Activated CD8-positive, alpha-beta T cell treated with anti-CD3 and anti-CD28 coated beads for 36 hours (primary cell): ENCODE data around the gene ATP10B. TPM values are rescaled to one million over a fixed set of nuclear protein-coding genes. Genes with fewer than 3 reads are reported as not detected.

Source experiments
- ATAC-seq: fragments of 200-7000 bp; cut with Tn5 transposase; one replicate; pipeline ENCODE4 v1.10.0; 2021; ENCODE audit warnings: mild to moderate bottlenecking, moderate library complexity
- CTCF ChIA-PET: fragments of 350-600 bp; sonication (Branson Sonifier 250); formaldehyde crosslinking; loops from one replicate; lab custom pipeline; 2021; ENCODE audit warnings: antibody characterized with exemption; lab: Charles Lee
- POLR2A ChIA-PET: fragments of 350-600 bp; sonication (Branson Sonifier 250); formaldehyde crosslinking; loops from one replicate; lab custom pipeline; 2021; ENCODE audit warnings: antibody characterized with exemption; lab: Charles Lee
- DNase-seq: peaks from one replicate; pipeline ENCODE4 v3.0.0-alpha.2; 2020
- H3K27ac Mint-ChIP-seq: one replicate; pipeline ENCODE4 v1.8.0; 2021; ENCODE audit warnings: mild to moderate bottlenecking, mixed read lengths
- H3K27me3 Mint-ChIP-seq: one replicate; pipeline ENCODE4 v1.8.0; 2021; ENCODE audit warnings: mixed read lengths
- H3K36me3 Mint-ChIP-seq: one replicate; pipeline ENCODE4 v1.8.0; 2021; ENCODE audit warnings: low read depth, mixed read lengths
- H3K4me1 Mint-ChIP-seq: one replicate; pipeline ENCODE4 v1.8.0; 2021; ENCODE audit warnings: low read depth, mixed read lengths
- H3K4me3 Mint-ChIP-seq: one replicate; pipeline ENCODE4 v1.8.0; 2021; ENCODE audit warnings: mild to moderate bottlenecking, moderate library complexity, mixed read lengths
- H3K9me3 Mint-ChIP-seq: one replicate; pipeline ENCODE4 v1.8.0; 2021; ENCODE audit warnings: mixed read lengths
- CTCF ChIP-seq: fragments of 200-600 bp; IDR thresholded peaks from one replicate; pipeline ENCODE4 v1.8.0; 2022; ENCODE audit warnings: antibody characterized with exemption, mild to moderate bottlenecking
- intact Hi-C: fragments of 100-400 bp; cut with micrococcal nuclease; formaldehyde crosslinking; loops from one replicate; pipeline ENCODE4 v1.10.0; 2022
- total RNA-seq, 2 experiments: library from RNA; stranded (reverse); gene quantifications; one replicate each; pipeline ENCODE4 v1.2.3, GENCODE V29; 2021

ATP10B gene
- total RNA-seq, 2 experiments from 2014 or later: not detected

GRCh38 chr5:160805376-160805775 lies 46.6 kb downstream of the ATP10B start:
- TF ChIP-seq CTCF: no peak
- Mint-ChIP-seq H3K4me1 (no peaks in the 10 kb centered on the region), H3K27ac (no peak overlapping the region), H3K36me3 (no peaks in the 10 kb centered on the region), H3K9me3 (no peaks in the 10 kb centered on the region), H3K4me3 (no peak overlapping the region), H3K27me3 (no peaks in the 10 kb centered on the region)
- CTCF ChIA-PET: interaction anchor here (1.2 kb wide), 1 partner anchor 10 kb away, joined by 3 read pairs; no protein-coding TSS in a partner anchor
- DNase-seq (no peak), ATAC-seq (no peak)
- POLR2A ChIA-PET: no interaction called here
- intact Hi-C loops: no loop called here

GRCh38 chr5:160802592-160802991 lies 49.4 kb downstream of the ATP10B start:
- ATAC-seq (no peak), DNase-seq (no peak)
- no peaks in the 10 kb centered on the region for H3K9me3 Mint-ChIP-seq
- no peaks in the 10 kb centered on the region for H3K36me3 Mint-ChIP-seq
- ChIA-PET CTCF (no interaction called here), POLR2A (no interaction called here)
- no peak for TF ChIP-seq CTCF
- H3K4me3 Mint-ChIP-seq: no peak overlapping the region
- intact Hi-C loops: no loop called here
- no peak overlapping the region for H3K27ac Mint-ChIP-seq
- no peaks in the 10 kb centered on the region for H3K4me1 Mint-ChIP-seq
- peaks cover 3% of the 10 kb centered on the region for H3K27me3 Mint-ChIP-seq

- no peaks in the 10 kb centered on the region for H3K36me3 Mint-ChIP-seq
- no peaks in the 10 kb centered on the region for H3K4me1 Mint-ChIP-seq
- ATAC-seq (no peak), DNase-seq (no peak)
- CTCF ChIA-PET: interaction anchor here (1.1 to 1.6 kb wide), 2 partner anchors 13 to 32 kb away, joined by 3 read pairs; no protein-coding TSS in a partner anchor
- no peak overlapping the region for H3K4me3 Mint-ChIP-seq
- no peak for TF ChIP-seq CTCF
- no peak overlapping the region for H3K27ac Mint-ChIP-seq
- H3K9me3 Mint-ChIP-seq: no peaks in the 10 kb centered on the region
- POLR2A ChIA-PET: no interaction called here
- peaks cover 3% of the 10 kb centered on the region for H3K27me3 Mint-ChIP-seq
- intact Hi-C loops: no loop called here
Measured at GRCh38 chr5:160800375-160801275, 51.4 kb downstream of the ATP10B start.

GRCh38 chr5:160799184-160799583 lies 52.8 kb downstream of the ATP10B start:
- peaks cover 3% of the 10 kb centered on the region for H3K27me3 Mint-ChIP-seq
- DNase-seq (no peak), ATAC-seq (no peak)
- no peaks in the 10 kb centered on the region for H3K36me3 Mint-ChIP-seq
- POLR2A ChIA-PET: no interaction called here
- CTCF ChIA-PET: interaction anchor here (1.0 kb wide), 1 partner anchor 361 kb away, joined by 3 read pairs; no protein-coding TSS in a partner anchor
- no peaks in the 10 kb centered on the region for H3K4me1 Mint-ChIP-seq
- no peak for TF ChIP-seq CTCF
- intact Hi-C loops: no loop called here
- H3K9me3 Mint-ChIP-seq: no peaks in the 10 kb centered on the region
- no peak overlapping the region for H3K4me3 Mint-ChIP-seq
- H3K27ac Mint-ChIP-seq: no peak overlapping the region

GRCh38 chr5:160797020-160797419 lies 55.0 kb downstream of the ATP10B start:
- no peak for ATAC-seq
- TF ChIP-seq CTCF: no peak
- intact Hi-C loops: no loop called here
- ChIA-PET POLR2A (no interaction called here), CTCF (no interaction called here)
- Mint-ChIP-seq H3K36me3 (no peaks in the 10 kb centered on the region), H3K27ac (no peak overlapping the region), H3K27me3 (peaks cover 3% of the 10 kb centered on the region), H3K9me3 (no peaks in the 10 kb centered on the region), H3K4me1 (no peaks in the 10 kb centered on the region), H3K4me3 (no peak overlapping the region)
- DNase-seq: no peak
